G401 (cell line): ENCODE results near the gene GJC3. TPM values are rescaled to one million over a fixed set of nuclear protein-coding genes. Genes with fewer than 3 reads are reported as not detected.
"Not testable (repeated sequence)": the region's sequence is repeated elsewhere in the genome, so short reads cannot be mapped to it uniquely, and the experiment has no call there.

ENCODE experiments used
- DNase-seq: peaks from one replicate; pipeline ENCODE4 v3.0.0-alpha.2; 2015; ENCODE audit warnings: low spot score
- in situ Hi-C: cut with HindIII; loops from 2 replicates; pipeline ENCODE4 v1.10.0; 2016; ENCODE audit warnings: low sequenced_read_pairs, mixed read lengths
- total RNA-seq: library from RNA; depleted of rRNA; stranded (reverse); fragments of >200 nt; shearing (Covaris generic); gene quantifications from 2 replicates; pipeline ENCODE4 v1.2.3, GENCODE V29; 2014

The GJC3 gene
- total RNA-seq, 1 experiment from 2014 or later = not detected

GRCh38 chr7:99938296-99938695 lies 8.9 kb upstream of the GJC3 start:
- in situ Hi-C loops = no loop called here
- no peak for DNase-seq

- in situ Hi-C loops = not testable (repeated sequence)
Measured at GRCh38 chr7:99935009-99935408, 5.6 kb upstream of the GJC3 start.

GRCh38 chr7:99930376-99930775 lies 956 bp upstream of the GJC3 start:
- in situ Hi-C loops = no loop called here
- DNase-seq = no peak

More at GRCh38 chr7:99935009-99935408, 5.6 kb upstream of the GJC3 start:
- not testable (repeated sequence) for DNase-seq

GRCh38 chr7:99929730-99930053 lies 272 bp upstream of the GJC3 start:
- in situ Hi-C loops = no loop called here
- no peak for DNase-seq

- in situ Hi-C loops = no loop called here
- no peak for DNase-seq
Measured at GRCh38 chr7:99928188-99928587, 1.2 kb downstream of the GJC3 start.

GRCh38 chr7:99927536-99927935 lies 1.9 kb downstream of the GJC3 start:
- in situ Hi-C loops = no loop called here
- DNase-seq = no peak

- DNase-seq = no peak
- in situ Hi-C loops = no loop called here
Measured at GRCh38 chr7:99926321-99926720, 3.1 kb downstream of the GJC3 start.

- in situ Hi-C loops = no loop called here
- DNase-seq = no peak
Measured at GRCh38 chr7:99923200-99923599, 6.2 kb downstream of the GJC3 start.

GRCh38 chr7:99920149-99920548 lies 9.3 kb downstream of the GJC3 start:
- in situ Hi-C loops = no loop called here

GRCh38 chr7:99919814-99920112 lies 9.7 kb downstream of the GJC3 start:
- DNase-seq = no peak
- in situ Hi-C loops = no loop called here

More at GRCh38 chr7:99920149-99920548, 9.3 kb downstream of the GJC3 start:
- DNase-seq = no peak

- peak; percentile 91 for DNase-seq
- in situ Hi-C loops = no loop called here
Measured at GRCh38 chr7:99918959-99919813, 10.2 kb downstream of the GJC3 start, which contains the start of gene TRIM4. TSS of gene TRIM4 (minus strand) at chr7:99919530. CDS start at chr7:99919401, 129 bp downstream.

- in situ Hi-C loops = no loop called here
- DNase-seq = no peak
Measured at GRCh38 chr7:99910976-99911375, 18.4 kb downstream of the GJC3 start.

- DNase-seq = no peak
- in situ Hi-C loops = no loop called here
Measured at GRCh38 chr7:99901581-99901980, 27.8 kb downstream of the GJC3 start.

GRCh38 chr7:99899830-99900519 lies 29.4 kb downstream of the GJC3 start:
- DNase-seq = no peak
- in situ Hi-C loops = no loop called here

- DNase-seq = no peak
Measured at GRCh38 chr7:99898836-99899235, 30.6 kb downstream of the GJC3 start.

GRCh38 chr7:99898023-99898357 lies 31.4 kb downstream of the GJC3 start:
- DNase-seq = no peak
- in situ Hi-C loops = no loop called here

More at GRCh38 chr7:99898836-99899235, 30.6 kb downstream of the GJC3 start:
- in situ Hi-C loops = no loop called here

- in situ Hi-C loops = no loop called here
- no peak for DNase-seq
Measured at GRCh38 chr7:99897322-99898022, 31.9 kb downstream of the GJC3 start.

- in situ Hi-C loops = no loop called here
Measured at GRCh38 chr7:99894738-99895137, 34.7 kb downstream of the GJC3 start.

GRCh38 chr7:99893280-99893679 lies 36.1 kb downstream of the GJC3 start:
- no peak for DNase-seq
- in situ Hi-C loops = no loop called here

More at GRCh38 chr7:99894738-99895137, 34.7 kb downstream of the GJC3 start:
- DNase-seq = no peak

GRCh38 chr7:99890348-99890747 lies 39.1 kb downstream of the GJC3 start:
- in situ Hi-C loops, DNase-seq: not testable (repeated sequence)
